Stimulated activated CD4-positive, alpha-beta T cell treated with anti-CD3 and anti-CD28 coated beads, Interleukin-15, amount 100 ng/mL, for 1 hour (primary cell): ENCODE data around the gene KIAA1671.

Experiments used
- DNase-seq, 2 donors: peaks; one replicate each; pipeline ENCODE4 v3.0.0-alpha.2; 2020; ENCODE audit warnings: low read depth in 1 of 2, low spot score in 1 of 2

Gene KIAA1671

DNA sequence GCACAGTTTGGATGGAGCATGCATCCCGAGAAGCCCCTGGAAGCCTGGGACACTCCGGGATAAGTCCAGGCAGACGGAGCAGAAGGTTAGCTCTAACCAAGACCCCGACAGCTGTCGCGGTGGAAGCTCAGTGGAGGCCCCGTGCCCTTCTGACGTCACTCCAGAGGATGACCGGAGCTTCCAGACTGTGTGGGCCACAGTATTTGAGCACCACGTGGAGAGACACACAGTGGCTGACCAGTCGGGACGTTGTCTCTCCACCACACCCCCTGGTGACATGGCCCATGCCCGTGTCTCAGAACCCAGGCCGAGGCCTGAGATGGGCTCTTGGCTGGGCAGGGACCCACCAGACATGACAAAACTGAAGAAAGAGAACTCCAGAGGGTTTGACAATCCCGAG, 86.3 kb downstream of the KIAA1671 start:
- no peak for DNase-seq

DNA sequence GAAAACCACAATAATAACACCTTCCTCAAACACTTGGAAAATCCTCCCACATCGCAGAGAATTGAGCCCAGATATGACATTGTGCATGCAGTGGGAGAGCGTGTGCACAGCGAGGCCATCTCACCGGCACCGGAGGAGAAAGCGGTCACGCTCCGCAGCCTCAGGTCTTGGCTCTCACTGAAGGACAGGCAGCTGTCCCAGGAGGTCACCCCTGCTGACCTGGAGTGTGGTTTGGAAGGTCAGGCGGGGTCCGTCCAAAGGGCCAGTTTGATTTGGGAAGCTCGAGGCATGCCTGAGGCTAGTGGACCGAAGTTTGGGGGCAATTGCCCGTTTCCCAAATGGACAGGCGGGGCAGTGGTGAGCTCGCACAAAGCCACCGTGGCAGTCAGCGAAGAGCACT, 86.7 kb downstream of the KIAA1671 start:
- DNase-seq, result no peak

DNA sequence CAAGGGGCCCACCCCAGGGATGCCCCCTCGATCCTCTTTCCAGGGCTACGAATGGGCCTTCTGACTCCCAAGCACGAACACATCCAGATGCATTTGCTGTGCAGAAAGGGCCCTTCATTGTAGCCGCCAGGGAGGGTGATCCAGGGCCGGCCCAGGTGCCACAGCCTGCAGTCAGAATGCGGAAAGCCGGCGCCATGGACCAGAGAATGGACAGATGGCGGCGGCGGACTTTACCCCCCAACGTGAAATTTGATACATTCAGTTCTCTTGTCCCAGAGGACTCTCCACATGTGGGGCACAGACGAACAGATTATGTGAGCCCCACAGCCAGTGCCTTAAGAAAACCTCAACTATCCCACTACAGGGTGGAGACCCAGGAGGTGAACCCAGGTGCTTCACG, 87.2 kb downstream of the KIAA1671 start:
- DNase-seq, result no peak

DNA sequence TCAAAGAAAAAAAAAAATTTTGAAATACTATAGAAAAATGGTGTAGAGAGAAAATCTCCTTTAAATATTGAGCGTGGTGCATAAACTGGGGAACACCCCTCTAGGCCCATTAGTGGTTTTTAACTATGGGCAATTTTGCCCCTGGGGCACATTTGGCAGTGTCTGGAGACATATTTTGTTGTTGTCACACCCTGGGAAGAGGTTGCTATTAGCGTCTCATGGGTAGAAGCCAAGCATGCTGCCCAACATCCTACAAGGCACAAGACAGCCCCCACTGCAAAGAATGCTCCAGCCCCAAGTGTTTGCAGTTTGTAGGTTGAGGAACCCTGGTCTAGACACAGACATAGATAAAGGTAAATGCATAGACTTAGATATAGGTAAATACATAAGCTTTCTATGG, 92.6 kb downstream of the KIAA1671 start:
- no peak for DNase-seq

DNA sequence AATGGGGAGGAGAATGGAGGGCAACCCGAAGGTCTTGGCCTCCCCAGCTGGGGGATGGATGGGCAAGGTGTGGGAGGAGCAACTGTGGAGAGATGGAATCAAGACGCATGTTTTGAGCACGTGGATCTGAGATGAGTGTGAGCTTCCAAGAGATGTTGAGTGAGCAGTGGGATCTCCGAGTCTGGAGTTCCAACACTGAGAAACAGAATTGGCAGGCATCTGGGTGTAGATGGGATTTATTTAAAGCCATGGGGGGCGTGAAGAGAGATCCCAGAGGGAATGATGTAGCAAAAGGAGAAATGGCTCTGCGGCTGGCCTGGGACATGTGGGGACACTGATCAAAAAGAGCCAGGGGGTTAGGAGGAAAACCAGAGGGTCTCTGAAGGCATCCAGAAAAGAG, 95.6 kb downstream of the KIAA1671 start:
- no peak for DNase-seq

DNA sequence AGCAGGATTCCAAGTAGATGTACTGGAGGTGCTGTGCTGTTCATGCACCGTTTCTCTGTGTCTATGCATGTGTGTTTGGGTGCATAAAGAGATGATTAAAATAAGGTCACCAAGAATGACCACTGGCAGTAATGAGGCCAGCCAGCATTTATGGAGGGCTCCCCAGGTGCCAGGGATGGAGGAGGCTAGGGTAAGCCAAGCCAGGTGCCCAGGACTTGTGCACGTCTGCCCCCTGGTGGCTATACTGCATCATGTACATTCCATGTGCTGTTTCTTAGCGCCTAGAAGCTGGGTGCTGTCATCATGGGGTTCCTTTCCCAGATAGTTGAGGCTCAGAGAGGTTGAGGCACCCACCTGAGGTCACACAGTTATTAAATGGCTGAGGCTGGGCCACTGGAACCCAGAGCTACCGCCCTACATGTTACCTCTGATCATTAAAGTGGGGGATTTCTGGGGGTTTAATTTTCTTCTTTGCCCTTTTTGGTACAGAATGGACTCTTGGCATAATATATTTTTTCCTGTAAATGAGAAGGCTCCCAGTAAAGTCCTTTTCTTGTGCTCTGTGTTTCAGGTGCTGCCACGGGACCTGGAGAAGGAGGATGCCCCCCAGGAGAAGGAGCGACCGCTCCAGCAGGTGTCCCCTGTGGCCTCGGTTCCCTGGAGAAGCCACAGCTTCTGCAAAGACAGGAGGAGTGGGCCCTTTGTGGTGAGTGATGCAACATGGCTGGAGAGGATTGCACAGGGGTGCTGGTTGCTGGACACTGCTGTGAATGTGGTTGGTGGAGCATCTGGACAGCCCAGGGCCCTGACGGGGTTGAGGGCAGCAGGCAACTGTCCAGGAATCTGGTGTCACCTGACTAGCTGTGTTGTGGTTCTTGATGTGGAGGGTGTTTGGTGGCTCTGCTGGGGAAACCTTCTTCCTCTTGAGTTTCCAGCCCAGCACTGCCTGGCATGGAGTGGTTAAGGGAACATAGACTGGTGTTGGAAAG, 96.4 kb downstream of the KIAA1671 start:
- DNase-seq, result peak; percentile 40 to 48

DNA sequence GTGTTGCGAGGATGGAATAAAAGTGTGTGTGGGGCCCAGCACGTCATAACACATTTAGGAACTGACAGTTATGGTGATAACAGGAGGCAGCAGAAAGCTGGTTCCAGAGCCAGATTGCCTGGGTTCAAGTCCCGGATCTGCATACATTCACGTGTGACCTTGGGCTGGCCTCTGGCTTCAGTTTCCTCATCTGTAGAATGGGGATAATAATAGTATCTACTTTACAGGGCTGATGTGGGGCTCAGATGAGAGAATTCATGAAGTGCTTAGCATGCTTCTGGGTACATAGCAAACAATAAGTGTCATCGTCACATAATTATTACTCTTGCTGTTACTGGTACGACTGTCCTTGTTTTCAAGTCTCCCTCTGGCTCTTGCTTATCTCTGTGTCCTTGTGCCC, 97.3 kb downstream of the KIAA1671 start:
- DNase-seq, result no peak

DNA sequence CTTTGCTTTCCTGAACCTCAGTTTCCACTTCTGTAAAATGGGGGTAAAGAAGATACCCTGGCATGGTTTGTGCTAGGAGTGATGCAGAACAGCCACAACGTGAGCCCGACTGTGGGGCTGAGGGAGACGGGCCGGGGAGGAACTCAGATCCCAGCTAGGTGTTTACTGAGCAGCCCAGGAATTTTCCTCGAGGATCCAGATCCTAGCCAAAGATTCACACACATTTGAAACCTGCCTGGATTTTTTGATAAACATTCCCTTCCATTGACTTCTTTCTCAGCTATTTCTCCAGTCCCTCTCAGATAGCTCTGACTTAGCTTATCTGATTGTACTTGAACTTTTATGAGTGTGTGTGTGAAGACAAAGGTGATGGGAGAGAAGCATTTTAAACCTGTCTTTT, 98.0 kb downstream of the KIAA1671 start:
- DNase-seq, result no peak

DNA sequence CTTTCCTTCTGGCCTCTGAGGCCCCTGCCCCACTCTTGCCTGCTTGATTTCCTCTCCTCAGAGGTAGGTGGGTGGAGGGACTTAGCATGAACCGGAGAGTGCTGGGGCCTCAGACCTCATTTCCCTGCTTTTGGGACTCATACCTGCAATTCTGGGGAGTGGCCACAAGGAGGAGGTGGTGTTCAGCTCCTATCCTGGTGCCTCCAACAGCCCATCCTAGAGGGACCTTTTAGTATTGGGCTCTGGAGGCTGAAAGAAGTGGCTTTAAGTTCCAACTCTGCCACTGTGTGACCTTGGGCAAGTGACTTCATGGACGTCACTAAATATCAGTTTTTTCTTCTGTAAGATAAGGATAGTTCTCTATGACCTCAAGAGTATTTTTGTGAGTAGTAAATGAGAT, 98.6 kb downstream of the KIAA1671 start:
- no peak for DNase-seq

DNA sequence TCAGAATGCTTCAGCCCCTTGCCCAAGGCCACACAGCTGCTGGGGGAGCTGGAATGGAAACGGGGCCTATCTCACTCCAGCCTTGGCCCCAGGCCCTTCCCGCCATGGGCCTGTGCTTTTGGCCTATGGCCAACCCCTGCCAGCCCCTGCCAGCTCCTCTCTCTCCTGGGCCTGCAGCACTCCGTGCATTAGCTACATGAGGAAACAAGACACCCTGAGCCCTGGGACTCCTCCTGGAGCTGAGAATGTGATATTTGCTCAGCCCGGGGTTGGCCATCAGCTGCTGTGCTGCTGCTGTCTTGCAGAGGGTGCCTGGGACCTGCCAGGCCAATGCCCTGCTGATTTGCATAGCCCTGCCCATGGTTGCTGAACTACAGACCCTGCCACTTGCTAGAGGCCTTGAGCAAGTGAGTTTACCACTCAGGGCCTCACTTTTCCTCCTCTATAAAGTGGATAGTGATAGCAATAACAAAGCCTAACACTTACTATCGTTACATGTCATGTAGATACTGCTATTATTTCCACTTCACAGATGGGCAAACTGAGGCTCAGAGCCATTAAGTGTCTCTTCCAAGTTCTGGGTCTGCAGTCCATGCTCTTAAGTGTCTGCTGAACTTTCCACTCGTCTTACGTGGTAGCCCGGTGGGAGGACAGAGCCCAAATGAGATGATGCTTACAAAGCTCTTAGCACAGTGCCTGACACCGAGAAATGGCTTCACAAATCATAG, 99.6 kb downstream of the KIAA1671 start:
- no peak for DNase-seq

DNA sequence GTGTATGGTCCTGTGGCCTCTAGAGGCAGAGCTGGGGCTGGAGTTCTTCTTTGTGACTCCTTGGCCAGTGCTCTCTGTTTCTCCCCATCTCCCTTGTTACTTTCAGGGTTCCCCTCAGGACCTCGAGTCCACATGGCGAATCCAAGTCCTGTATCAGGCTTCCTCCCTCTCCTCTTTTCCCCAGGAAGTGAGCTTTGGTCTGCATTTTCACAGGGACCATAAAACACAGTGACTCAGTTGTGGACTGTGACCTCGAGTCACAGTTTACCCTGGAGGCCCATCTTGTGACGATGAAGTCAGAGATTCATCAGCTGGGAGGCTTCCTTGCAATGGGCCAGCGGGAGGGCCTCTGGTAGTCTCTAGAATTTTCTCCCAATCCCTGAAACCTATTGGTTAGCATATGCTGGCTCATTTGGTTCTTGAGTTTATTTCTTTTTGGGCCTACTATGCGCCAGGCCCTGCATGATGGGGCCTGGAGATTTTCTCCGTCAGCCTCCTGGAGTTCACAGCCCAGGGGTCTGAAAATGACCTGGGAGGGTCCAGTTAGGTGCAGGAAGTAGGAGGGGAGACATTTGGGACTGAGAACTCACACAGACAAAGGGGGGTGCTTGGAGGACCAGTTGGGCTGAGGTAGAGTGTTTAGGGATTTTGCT, 100.8 kb downstream of the KIAA1671 start:
- no peak for DNase-seq

DNA sequence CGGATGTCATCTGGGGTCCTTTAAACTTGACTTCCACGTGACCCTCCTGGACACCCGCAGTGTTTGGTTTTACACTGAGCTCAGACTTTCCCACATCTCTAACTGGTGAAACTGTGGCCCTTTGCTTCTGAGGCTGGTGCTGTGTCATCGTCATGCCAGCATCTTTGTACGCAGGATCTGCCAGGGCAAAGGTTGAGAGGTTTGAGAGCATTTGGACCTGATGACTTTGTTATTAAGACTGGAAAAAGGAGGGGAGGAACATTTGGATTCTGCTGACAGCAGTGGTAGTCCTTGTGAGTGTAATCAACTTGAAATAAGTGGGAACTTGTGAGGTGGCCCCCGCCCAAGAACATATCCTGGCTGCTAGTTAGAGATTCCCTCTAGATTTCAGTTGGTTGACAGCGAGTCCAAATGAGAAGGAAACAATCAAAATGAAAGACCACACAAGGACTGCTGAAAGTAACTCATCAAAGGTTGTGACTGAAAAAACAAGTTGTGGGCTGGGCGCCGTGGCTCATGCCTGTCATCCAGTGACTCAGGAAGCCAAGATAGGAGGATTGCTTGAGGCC, 102.5 kb downstream of the KIAA1671 start:
- no peak for DNase-seq

DNA sequence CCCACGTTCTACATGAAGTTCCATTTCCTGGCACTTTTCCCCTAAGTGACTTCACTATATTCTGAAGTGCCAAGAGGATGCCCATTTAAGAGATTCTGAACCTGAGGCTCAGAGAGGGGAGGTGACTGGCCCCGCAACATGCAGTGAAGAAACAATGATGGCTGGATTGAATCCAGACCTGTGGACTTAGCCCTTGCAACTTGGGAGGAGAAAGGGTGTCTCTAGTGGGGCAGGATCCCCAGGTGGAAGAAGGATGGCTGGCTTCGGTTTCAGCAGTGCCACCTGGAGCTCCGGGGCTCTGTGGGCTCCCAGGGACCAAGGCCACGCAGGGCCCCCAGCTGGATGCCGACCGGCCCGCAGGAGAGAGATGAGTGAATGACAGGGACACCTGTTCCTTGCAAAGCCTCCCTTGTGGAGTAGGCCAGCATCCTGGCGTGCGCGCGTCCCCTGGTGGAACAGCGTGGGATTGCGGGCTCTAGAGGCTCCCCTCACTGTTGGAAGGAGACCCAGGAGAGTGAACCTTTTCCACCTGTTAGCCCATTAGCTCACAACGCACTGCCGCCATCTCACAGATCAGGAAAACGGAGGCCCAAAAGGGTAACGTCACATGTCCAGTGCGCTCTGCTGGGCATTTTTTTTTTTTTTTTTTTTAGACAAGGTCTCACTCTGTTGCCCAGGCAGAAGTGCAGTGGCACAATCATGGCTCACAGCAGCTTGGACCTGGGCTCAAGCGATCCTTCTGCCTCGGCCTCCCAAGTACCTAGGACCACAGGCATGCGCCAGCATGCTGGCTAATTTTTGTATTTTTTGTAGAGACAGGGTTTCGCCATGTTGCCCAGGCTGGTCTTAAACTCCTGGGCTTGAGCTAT, 104.7 kb downstream of the KIAA1671 start:
- DNase-seq, result peak; percentile 45 to 73

DNA sequence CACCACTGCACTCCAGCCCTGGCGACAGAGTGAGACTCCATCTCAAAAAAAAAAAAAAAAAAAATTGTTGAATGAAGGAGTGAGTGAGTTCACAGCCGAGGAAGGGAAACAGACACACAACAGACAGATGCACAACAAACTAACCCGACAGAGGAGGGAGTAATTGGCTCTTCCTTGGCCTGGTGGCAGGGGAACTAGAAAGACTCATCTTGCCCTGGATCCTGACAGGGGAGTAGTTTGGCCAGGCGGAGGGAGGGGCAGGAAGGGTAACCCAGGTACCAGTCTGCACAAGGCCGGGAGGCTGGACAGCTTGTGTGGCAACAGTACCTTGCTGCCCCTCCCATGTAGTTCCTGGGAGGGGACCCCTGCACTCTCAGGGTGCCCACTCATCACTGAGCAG, 106.9 kb downstream of the KIAA1671 start:
- no peak for DNase-seq

DNA sequence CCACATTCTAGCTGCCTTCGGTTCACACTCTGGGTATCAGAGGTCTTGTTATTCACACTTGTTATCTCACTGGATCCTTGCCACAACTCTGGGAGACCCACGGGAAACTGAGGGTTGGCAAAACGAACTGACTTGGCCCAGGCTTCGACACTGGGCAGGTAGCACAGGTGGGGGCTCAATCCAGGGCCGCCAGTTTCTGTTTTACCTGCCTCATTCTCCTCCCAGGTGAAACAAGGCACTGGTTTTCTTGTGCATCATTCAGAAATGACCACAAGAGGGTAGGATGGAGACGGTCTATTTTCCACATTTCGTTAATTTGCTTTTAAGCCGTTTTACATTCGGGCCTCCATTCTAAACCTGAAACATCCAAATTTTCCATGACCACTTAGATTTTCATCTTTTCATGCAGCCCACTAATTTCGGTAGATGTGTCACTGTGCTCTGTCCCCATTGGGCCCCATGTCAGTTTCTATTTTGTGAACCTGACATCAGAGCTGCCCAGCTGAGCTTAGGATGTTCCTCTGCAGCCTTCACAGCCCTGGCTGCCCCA, 108.1 kb downstream of the KIAA1671 start:
- no peak for DNase-seq

DNA sequence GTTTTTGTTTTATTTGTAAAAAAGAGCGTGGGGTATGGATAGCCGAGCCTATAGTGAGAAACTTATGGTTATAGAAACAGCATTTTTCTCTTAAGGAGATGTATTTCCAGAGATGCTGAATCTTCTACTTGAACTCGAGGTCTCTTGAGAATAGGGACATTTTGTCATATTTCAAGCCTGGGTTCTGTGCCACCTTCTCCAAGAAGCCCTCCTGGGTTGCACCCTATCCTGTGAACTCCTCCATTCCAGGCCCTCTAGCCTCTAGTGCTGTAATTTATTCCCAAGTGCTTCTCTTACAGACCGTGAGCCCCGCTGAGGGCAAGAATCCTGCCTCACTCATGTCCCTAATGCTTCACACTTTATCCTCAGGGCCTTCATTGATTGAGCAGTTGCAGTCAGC, 108.6 kb downstream of the KIAA1671 start:
- DNase-seq, result no peak

DNA sequence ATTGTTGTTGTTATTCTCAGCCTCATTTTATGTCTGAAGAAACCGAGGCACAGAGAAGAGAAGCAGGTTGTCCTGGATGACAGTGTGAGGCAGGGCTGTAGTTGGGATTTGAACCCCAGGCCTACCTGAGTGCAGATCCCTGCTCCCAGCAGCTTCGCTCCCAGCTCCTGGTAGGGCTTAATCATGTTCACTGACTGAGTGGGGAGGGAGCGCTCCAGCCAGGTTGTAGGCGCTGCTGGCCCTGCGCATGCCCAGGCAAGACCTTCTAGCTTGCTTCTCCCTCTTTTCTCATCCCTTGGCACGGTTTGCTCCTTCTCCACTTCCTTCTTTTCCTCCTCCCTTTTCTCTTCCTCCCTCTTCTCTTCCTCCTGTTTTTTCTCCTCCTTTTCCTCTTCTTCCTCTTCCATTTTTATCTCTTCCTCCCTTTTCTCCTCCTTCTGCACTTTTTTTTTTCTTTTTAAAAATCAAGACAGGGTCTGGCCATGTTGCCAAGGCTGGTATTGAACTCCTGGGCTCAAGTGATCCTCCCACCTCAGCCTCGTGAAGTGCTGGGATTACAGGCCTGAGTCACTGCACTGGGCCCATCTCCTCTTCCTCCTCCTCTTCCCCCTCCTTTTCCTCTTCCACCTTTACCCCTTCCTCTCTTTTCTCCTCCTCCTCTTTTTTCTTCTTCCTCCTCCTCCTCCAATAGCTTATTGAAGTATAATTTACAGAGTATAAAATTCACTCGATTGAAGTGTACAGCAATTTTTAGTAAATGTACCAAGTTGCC, 109.3 kb downstream of the KIAA1671 start:
- DNase-seq, result no peak

DNA sequence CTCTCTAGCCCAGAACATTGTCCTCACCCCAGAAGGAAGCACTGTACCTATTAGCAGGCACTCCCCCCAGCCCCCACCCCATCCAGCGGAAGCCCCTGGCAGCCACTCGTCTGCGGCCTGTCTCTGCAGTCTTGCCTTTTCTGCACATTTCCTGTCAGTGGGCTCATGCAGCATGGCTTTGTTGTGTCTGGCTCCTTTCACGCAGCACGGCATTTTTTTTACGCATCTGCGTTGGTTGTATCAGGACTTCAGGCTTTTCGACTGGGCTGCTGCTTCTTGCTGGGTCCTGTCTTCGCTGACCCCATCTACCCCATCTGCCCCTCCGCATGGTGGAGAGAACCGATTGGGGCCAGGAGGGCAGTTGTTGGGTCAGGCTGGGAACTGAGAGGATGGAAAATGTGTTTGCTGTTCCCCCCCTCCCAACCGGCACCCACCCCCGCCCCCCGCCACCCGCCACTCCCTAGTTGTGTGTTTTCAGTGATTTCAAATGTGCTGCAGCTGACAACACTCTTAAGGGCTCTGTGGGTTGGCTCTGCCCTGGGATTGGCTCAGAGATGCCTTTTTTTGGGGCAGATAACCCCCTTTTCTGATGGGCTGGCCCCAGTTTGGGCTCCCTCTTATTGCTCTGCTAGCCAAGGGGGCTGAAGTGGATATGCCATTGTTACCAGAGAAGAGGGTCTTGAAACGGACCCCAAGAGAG, 110.0 kb downstream of the KIAA1671 start:
- peak in 1 of 2 donors; percentile 61 for DNase-seq
